ENCODE measurements around the gene STX18. TPM values are rescaled to one million over a fixed set of nuclear protein-coding genes. Genes with fewer than 3 reads are reported as not detected.

The STX18 gene
- total and polyA plus RNA-seq, 2 experiments from 2014 or later = 15.9 to 18.1 TPM

GRCh38 chr4:4457803-4458553 lies 83.9 kb downstream of the STX18 start (continued):
- TF ChIP-seq, protein P1, sequence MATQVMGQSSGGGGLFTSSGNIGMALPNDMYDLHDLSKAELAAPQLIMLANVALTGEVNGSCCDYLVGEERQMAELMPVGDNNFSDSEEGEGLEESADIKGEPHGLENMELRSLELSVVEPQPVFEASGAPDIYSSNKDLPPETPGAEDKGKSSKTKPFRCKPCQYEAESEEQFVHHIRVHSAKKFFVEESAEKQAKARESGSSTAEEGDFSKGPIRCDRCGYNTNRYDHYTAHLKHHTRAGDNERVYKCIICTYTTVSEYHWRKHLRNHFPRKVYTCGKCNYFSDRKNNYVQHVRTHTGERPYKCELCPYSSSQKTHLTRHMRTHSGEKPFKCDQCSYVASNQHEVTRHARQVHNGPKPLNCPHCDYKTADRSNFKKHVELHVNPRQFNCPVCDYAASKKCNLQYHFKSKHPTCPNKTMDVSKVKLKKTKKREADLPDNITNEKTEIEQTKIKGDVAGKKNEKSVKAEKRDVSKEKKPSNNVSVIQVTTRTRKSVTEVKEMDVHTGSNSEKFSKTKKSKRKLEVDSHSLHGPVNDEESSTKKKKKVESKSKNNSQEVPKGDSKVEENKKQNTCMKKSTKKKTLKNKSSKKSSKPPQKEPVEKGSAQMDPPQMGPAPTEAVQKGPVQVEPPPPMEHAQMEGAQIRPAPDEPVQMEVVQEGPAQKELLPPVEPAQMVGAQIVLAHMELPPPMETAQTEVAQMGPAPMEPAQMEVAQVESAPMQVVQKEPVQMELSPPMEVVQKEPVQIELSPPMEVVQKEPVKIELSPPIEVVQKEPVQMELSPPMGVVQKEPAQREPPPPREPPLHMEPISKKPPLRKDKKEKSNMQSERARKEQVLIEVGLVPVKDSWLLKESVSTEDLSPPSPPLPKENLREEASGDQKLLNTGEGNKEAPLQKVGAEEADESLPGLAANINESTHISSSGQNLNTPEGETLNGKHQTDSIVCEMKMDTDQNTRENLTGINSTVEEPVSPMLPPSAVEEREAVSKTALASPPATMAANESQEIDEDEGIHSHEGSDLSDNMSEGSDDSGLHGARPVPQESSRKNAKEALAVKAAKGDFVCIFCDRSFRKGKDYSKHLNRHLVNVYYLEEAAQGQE (IDR thresholded peaks at IDR 0.05; ENCODE audit: unreplicated experiment) = no peak
- TF ChIP-seq POLR2AphosphoS5 (IDR thresholded peaks at IDR 0.05; ENCODE audit: low read depth) (no peak), JUNB (IDR thresholded peaks at IDR 0.05; ENCODE audit: unreplicated experiment) (no peak), STAT1 (IDR thresholded peaks at IDR 0.05; ENCODE audit: unreplicated experiment) (no peak)
- TF ChIP-seq, protein P2, sequence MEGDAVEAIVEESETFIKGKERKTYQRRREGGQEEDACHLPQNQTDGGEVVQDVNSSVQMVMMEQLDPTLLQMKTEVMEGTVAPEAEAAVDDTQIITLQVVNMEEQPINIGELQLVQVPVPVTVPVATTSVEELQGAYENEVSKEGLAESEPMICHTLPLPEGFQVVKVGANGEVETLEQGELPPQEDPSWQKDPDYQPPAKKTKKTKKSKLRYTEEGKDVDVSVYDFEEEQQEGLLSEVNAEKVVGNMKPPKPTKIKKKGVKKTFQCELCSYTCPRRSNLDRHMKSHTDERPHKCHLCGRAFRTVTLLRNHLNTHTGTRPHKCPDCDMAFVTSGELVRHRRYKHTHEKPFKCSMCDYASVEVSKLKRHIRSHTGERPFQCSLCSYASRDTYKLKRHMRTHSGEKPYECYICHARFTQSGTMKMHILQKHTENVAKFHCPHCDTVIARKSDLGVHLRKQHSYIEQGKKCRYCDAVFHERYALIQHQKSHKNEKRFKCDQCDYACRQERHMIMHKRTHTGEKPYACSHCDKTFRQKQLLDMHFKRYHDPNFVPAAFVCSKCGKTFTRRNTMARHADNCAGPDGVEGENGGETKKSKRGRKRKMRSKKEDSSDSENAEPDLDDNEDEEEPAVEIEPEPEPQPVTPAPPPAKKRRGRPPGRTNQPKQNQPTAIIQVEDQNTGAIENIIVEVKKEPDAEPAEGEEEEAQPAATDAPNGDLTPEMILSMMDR (conservative IDR thresholded peaks at IDR 0.05; ENCODE audit: low read depth in 2 of 2) = no peak
- TF ChIP-seq, protein P3, sequence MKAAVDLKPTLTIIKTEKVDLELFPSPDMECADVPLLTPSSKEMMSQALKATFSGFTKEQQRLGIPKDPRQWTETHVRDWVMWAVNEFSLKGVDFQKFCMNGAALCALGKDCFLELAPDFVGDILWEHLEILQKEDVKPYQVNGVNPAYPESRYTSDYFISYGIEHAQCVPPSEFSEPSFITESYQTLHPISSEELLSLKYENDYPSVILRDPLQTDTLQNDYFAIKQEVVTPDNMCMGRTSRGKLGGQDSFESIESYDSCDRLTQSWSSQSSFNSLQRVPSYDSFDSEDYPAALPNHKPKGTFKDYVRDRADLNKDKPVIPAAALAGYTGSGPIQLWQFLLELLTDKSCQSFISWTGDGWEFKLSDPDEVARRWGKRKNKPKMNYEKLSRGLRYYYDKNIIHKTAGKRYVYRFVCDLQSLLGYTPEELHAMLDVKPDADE (IDR thresholded peaks at IDR 0.05) = no peak

DNA sequence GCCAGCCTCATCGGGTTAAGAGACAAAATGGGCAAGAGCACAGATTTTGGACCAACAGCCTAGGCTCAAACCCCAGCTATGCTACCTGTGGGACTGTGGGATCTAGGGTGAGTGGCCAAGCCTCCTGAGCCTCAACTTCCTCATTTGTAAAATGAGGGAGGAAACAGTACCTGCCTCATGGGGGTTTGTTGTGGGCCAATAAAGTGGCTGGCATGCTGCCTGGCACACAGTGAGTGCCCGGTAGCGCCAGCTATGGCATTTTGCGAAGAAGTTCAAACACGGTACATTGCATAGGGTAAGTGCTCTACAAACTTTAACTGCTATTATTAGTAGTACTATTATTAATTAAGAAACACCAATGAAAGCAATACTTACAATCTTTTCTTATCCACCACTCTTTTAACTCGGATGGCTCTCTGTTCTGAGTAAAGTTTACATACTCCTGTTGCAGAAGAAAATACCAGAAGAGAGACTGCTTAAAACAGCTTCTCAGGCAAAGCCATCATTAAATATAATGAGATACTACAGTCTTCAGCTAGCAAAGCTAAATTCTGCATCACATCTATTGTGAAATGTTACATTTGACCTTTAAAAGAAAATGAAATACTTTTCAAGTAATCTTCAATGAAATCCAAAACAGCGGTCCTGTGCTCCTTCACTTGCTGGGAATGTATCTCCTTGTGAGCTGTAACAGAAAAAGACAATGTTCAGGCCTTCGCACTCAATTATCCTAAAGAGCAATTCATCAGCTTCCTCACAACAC lies 84.9 kb downstream of the STX18 start:
- TF ChIP-seq EZH2 (IDR thresholded peaks at IDR 0.05; ENCODE audit: low read depth, unreplicated experiment) (no peak), ZNF114 (CRISPR knock-in tag; IDR thresholded peaks at IDR 0.05) (no peak), CREB1 (CRISPR knock-in tag; IDR thresholded peaks at IDR 0.05; ENCODE audit: low read depth) (no peak)
- TF ChIP-seq, protein P3 (IDR thresholded peaks at IDR 0.05) = no peak
- TF ChIP-seq, protein P1 (IDR thresholded peaks at IDR 0.05; ENCODE audit: unreplicated experiment) = no peak
- H3K4me1 ChIP-seq (ENCODE audit: insufficient read depth) = peaks cover 53% of the 10 kb centered on the region
- Mint-ChIP-seq H3K4me3 (no peak overlapping the region), H3K27ac (peak overlapping the region; percentile 47; the same call in 1 of the 2 replicates), H3K27me3 (ENCODE audit: insufficient read depth, low read depth, poor library complexity) (peaks cover 6% of the 10 kb centered on the region), H3K9me3 (no peaks in the 10 kb centered on the region), H3K4me1 (peaks cover 40% of the 10 kb centered on the region), H3K36me3 (ENCODE audit: low read depth) (peaks cover 10% of the 10 kb centered on the region)
- H3K27me3 ChIP-seq (ENCODE audit: insufficient read depth) = no peaks in the 10 kb centered on the region
- no peak for DNase-seq (ENCODE audit: low spot score)
- H2AFZ ChIP-seq = no peak overlapping the region
- no peaks in the 10 kb centered on the region for H3K9me2 ChIP-seq (ENCODE audit: insufficient read depth)
- H3K27ac ChIP-seq (ENCODE audit: low read depth) = no peak overlapping the region
- H3K4me3 ChIP-seq = no peak overlapping the region
- 0 out of 2 replicates have a peak, but pooled peaks cover 5% of the 10 kb centered on the region for H3F3A ChIP-seq (replicated peaks; ENCODE audit: low read depth)
- no peak for ATAC-seq
- no peaks in the 10 kb centered on the region for H4K20me1 ChIP-seq (replicated peaks; ENCODE audit: insufficient read depth)
- no peaks in the 10 kb centered on the region for H3K36me3 ChIP-seq (ENCODE audit: insufficient read depth)
- no peaks in the 10 kb centered on the region for H3K79me2 ChIP-seq (replicated peaks; ENCODE audit: insufficient read depth)
- H3K4me2 ChIP-seq = peak overlapping the region; percentile 67
